Measurements from ENCODE around the gene NOS1AP. TPM values are rescaled to one million over a fixed set of nuclear protein-coding genes. Genes with fewer than 3 reads are reported as not detected.

NOS1AP gene
- total and polyA plus RNA-seq, 9 of the 15 experiments (the other 6 are each of a cell fraction or from before 2014, with no cell fraction given): 0.07 to 1.5 (median 0.22) TPM

GRCh38 chr1:162386292-162387225 lies 317.1 kb downstream of the NOS1AP start (continued):
- TF ChIP-seq ZNF551 (CRISPR knock-in tag; IDR thresholded peaks at IDR 0.05) (no peak), GATAD2B (IDR thresholded peaks at IDR 0.05; ENCODE audit: borderline replicate concordance) (peak; percentile 73; the same call in 1 of the 2 replicates), ARHGAP35 (IDR thresholded peaks at IDR 0.05; ENCODE audit: partially characterized antibody) (no peak), ZKSCAN3 (CRISPR knock-in tag; IDR thresholded peaks at IDR 0.05) (no peak), SMARCB1 (IDR thresholded peaks at IDR 0.05; ENCODE audit: insufficient read length, low read depth) (no peak), TAF9B (IDR thresholded peaks at IDR 0.05; ENCODE audit: partially characterized antibody) (no peak), CHD4 (IDR thresholded peaks at IDR 0.05; ENCODE audit: insufficient read depth, insufficient replicate concordance, low read depth, low read length, poor library complexity, severe bottlenecking) (no peak), SIRT6 (IDR thresholded peaks at IDR 0.05; ENCODE audit: low read depth, low read length) (no peak), BCOR (IDR thresholded peaks at IDR 0.05) (peak; percentile 83; the same call in 1 of the 2 replicates), ATF6 (CRISPR knock-in tag; IDR thresholded peaks at IDR 0.05) (no peak), ZNF174 (CRISPR knock-in tag; IDR thresholded peaks at IDR 0.05) (no peak), POLR2AphosphoS2 (IDR thresholded peaks at IDR 0.05; ENCODE audit: low read length) (no peak), YBX1 (IDR thresholded peaks at IDR 0.05) (no peak), RCOR1 (IDR thresholded peaks at IDR 0.05; ENCODE audit: borderline replicate concordance in 1 of 2, low read depth in 2 of 2, low read length in 2 of 2) (peak; percentile 85 to 95; a peak in 3 of 4 replicates), STAG1 (CRISPR knock-in tag; IDR thresholded peaks at IDR 0.05; ENCODE audit: borderline replicate concordance) (no peak), ZNF583 (CRISPR knock-in tag; IDR thresholded peaks at IDR 0.05) (no peak), ZNF639 (CRISPR knock-in tag; conservative IDR thresholded peaks at IDR 0.05 in 1 of 2, IDR thresholded peaks at IDR 0.05 in 1 of 2) (no peak), POLR2AphosphoS5 (IDR thresholded peaks at IDR 0.05; ENCODE audit: control insufficient read depth, insufficient read depth, low read depth, low read length) (peak; percentile 99), HMG20A (CRISPR knock-in tag; conservative IDR thresholded peaks at IDR 0.05) (no peak), ZNF79 (CRISPR knock-in tag; IDR thresholded peaks at IDR 0.05; ENCODE audit: low read depth) (no peak), ZNF584 (CRISPR knock-in tag; IDR thresholded peaks at IDR 0.05; ENCODE audit: low read depth) (no peak), SMARCA4 (IDR thresholded peaks at IDR 0.05) (peak; percentile 96)
- TF ChIP-seq, protein P1, sequence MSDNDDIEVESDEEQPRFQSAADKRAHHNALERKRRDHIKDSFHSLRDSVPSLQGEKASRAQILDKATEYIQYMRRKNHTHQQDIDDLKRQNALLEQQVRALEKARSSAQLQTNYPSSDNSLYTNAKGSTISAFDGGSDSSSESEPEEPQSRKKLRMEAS (CRISPR knock-in tag; IDR thresholded peaks at IDR 0.05): no peak; the same call in 1 of the 2 replicates
- TF ChIP-seq, protein P2, sequence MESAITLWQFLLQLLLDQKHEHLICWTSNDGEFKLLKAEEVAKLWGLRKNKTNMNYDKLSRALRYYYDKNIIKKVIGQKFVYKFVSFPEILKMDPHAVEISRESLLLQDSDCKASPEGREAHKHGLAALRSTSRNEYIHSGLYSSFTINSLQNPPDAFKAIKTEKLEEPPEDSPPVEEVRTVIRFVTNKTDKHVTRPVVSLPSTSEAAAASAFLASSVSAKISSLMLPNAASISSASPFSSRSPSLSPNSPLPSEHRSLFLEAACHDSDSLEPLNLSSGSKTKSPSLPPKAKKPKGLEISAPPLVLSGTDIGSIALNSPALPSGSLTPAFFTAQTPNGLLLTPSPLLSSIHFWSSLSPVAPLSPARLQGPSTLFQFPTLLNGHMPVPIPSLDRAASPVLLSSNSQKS (CRISPR knock-in tag; IDR thresholded peaks at IDR 0.05): no peak
